ENCODE measurements around the gene PLCL2.

DNA sequence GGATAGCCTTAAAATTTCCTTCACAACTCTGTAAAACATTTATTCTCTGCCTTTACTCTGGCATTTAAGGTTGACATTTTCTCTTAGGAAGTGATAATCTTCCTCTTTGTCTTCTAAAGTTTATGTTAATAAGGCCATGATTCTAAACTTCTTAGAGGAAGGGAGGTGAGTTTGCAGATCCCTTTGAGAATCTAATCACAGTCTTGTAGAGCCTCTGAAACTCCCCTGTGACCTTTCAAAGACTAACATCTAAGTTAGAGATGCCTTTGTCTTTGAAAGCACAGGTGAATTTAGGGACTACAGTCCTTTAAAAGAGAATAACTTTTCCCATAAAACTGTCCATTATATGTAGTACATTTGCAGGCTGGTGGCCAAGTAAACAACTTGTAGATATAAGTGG lies 115.1 kb downstream of the PLCL2 start:
- TF ChIP-seq, protein P1, sequence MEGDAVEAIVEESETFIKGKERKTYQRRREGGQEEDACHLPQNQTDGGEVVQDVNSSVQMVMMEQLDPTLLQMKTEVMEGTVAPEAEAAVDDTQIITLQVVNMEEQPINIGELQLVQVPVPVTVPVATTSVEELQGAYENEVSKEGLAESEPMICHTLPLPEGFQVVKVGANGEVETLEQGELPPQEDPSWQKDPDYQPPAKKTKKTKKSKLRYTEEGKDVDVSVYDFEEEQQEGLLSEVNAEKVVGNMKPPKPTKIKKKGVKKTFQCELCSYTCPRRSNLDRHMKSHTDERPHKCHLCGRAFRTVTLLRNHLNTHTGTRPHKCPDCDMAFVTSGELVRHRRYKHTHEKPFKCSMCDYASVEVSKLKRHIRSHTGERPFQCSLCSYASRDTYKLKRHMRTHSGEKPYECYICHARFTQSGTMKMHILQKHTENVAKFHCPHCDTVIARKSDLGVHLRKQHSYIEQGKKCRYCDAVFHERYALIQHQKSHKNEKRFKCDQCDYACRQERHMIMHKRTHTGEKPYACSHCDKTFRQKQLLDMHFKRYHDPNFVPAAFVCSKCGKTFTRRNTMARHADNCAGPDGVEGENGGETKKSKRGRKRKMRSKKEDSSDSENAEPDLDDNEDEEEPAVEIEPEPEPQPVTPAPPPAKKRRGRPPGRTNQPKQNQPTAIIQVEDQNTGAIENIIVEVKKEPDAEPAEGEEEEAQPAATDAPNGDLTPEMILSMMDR (IDR thresholded peaks at IDR 0.05; ENCODE audit: insufficient read depth, low read length, poor library complexity, severe bottlenecking) = no peak
- TF ChIP-seq EZH2phosphoT487 (conservative IDR thresholded peaks at IDR 0.05; ENCODE audit: low read length) = no peak

Data from SU-DHL-6 (cell line).